K562 (cell line): ENCODE results near the gene OGFR. TPM values are rescaled to one million over a fixed set of nuclear protein-coding genes. Genes with fewer than 3 reads are reported as not detected.
A peak's percentile ranks its signal among the peaks of the same experiment; 100 is the strongest.

Source experiments
- CXXC5 ChIP-seq: fragments of 250-450 bp; sonication (Bioruptor Pico); IDR thresholded peaks from 2 replicates; pipeline ENCODE4 v1.8.0; 2022; ENCODE audit warnings: inconsistent platforms, mild to moderate bottlenecking, moderate library complexity
- DNMT1 ChIP-seq: fragments of 450-650 bp; IDR thresholded peaks from 2 replicates; pipeline ENCODE4 v1.6.1; 2016; ENCODE audit warnings: antibody characterized with exemption, mild to moderate bottlenecking
- KAT2B ChIP-seq: IDR thresholded peaks from one replicate; pipeline ENCODE4 v1.6.1; 2012; ENCODE audit warnings: low read depth, mild to moderate bottlenecking, control low read depth, inconsistent platforms, low read length, moderate library complexity
- MYBL2 ChIP-seq, 2 experiments: fragments of 450-650 bp in 1 of 2; sonication (generic) in 1 of 2; formaldehyde crosslinking in 1 of 2; IDR thresholded peaks; 2 replicates each; pipeline versions ENCODE4 v1.6.1 to v1.8.1; 2017 to 2022; ENCODE audit warnings: borderline replicate concordance in 1 of 2, inconsistent platforms in 1 of 2, low read depth in 1 of 2, mild to moderate bottlenecking in 1 of 2, missing genetic modification reagents in 1 of 2, moderate library complexity in 1 of 2
- SIRT6 ChIP-seq: IDR thresholded peaks from one replicate; pipeline ENCODE4 v1.6.1; 2012; ENCODE audit warnings: low read depth, mild to moderate bottlenecking, control low read depth, inconsistent platforms, low read length, moderate library complexity
- TSC22D4 ChIP-seq: fragments of 450-650 bp; IDR thresholded peaks from 2 replicates; pipeline ENCODE4 v1.6.1; 2016; ENCODE audit warnings: missing genetic modification characterization, missing biosample characterization, control low read depth
- ZNF174 ChIP-seq: fragments of 250-450 bp; sonication (Bioruptor Pico); IDR thresholded peaks from 2 replicates; pipeline ENCODE4 v1.4.0; 2020; ENCODE audit warnings: mild to moderate bottlenecking
- polyA plus RNA-seq, 8 experiments: library from polyadenylated mRNA; depleted of rRNA in 4 of 8; stranded (reverse) in 5 of 8; unstranded in 3 of 8; fragments of >200 nt; fragmentation: Nextera tagmentation in 2 of 8; fragmentation: Illumina TruSeq in 1 of 8; extraction: Ambion mirVana in 2 of 8; extraction: Trizol in 1 of 8; gene quantifications; 2 replicates each; pipeline versions ENCODE4 v1.2.1 to v1.2.3, GENCODE V29; 2011 to 2014; ENCODE audit warnings: inconsistent platforms in 1 of 8, missing spikeins in 1 of 8
- total RNA-seq, 7 experiments: library from RNA; depleted of rRNA in 6 of 7; stranded (reverse); fragments of >200 nt in 6 of 7; fragmentation: Illumina TruSeq in 2 of 7; extraction: Trizol in 2 of 7; gene quantifications; 2 replicates each; pipeline versions ENCODE4 v1.2.1 to v1.2.3, GENCODE V29; 2011 to 2021; ENCODE audit warnings: low replicate concordance in 1 of 7
- TF ChIP-seq, protein P1 (sequence below): fragments of 450-650 bp; formaldehyde crosslinking; IDR thresholded peaks from 2 replicates; pipeline ENCODE4 v1.4.0; 2020; ENCODE audit warnings: mild to moderate bottlenecking, moderate library complexity

OGFR gene
- total and polyA plus RNA-seq, 9 of the 15 experiments (the other 6 are each of a cell fraction or from before 2014, with no cell fraction given), result 0.39 to 56.3 (median 17.5) TPM

DNA sequence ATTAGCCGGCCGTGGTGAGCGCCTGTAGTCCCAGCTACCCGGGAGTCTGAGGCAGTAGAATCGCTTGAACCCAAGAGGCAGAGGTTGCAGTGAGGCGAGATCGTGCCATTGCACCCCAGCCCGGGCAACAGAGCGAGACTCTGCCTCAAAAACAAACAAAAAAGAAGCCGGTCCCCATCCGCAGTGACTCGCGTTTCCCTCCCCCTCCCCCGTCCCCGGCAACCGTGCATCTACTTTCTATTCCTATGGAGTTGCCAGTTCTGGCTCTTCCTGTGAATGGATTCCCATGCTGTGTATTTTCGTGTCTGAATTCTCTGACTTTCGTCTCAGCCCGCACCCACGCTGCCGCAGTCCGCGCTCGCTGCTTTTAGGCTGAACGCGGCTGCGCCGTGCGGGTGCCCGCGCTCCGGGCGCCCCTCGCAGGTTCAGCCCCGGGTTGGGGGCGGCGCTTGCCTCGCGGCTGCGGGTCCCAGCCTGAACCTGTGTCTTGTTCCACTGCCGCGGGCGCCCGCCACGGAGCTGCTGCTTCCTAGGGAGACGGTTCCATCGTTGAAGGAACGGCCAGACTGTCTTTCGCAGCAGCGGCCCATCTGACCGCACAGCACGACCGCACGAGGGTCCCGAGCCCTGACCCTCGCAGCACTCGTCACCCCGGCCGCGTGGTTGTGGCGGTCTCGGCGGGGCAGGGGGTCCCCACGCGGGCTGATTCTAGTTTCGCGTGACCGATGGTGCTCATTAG is 9.4 kb upstream of the OGFR start (continued):
- TF ChIP-seq KAT2B (no peak), MYBL2 (IDR thresholded peaks at IDR 0.05; ENCODE audit: low read depth) (no peak), MYBL2 (CRISPR knock-in tag; IDR thresholded peaks at IDR 0.05; ENCODE audit: borderline replicate concordance) (no peak), TSC22D4 (no peak), SIRT6 (no peak), ZNF174 (CRISPR knock-in tag) (no peak), CXXC5 (peak; percentile 64), DNMT1 (no peak)
- TF ChIP-seq, protein P1, sequence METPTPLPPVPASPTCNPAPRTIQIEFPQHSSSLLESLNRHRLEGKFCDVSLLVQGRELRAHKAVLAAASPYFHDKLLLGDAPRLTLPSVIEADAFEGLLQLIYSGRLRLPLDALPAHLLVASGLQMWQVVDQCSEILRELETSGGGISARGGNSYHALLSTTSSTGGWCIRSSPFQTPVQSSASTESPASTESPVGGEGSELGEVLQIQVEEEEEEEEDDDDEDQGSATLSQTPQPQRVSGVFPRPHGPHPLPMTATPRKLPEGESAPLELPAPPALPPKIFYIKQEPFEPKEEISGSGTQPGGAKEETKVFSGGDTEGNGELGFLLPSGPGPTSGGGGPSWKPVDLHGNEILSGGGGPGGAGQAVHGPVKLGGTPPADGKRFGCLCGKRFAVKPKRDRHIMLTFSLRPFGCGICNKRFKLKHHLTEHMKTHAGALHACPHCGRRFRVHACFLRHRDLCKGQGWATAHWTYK (CRISPR knock-in tag), result no peak
